Mesendoderm (in vitro differentiated cells): Measurements from ENCODE around the gene BNIP5.
"Not testable (repeated sequence)": the region's sequence is repeated elsewhere in the genome, so short reads cannot be mapped to it uniquely, and the experiment has no call there.

Experiments used
- DNase-seq: peaks from one replicate; pipeline ENCODE4 v3.0.0; 2013
- H2AK5ac ChIP-seq: 2 replicates; pipeline ENCODE4 v1.6.1; 2013; ENCODE audit warnings: low read length, inconsistent platforms
- H2BK120ac ChIP-seq: 2 replicates; pipeline ENCODE4 v1.6.1; 2013; ENCODE audit warnings: low read depth, mild to moderate bottlenecking, low read length, moderate library complexity, mixed read lengths
- H2BK15ac ChIP-seq: replicated peaks from 2 replicates; pipeline ENCODE4 v1.6.1; 2013; ENCODE audit warnings: low read depth, mild to moderate bottlenecking, moderate library complexity
- H2BK5ac ChIP-seq: 2 replicates; pipeline ENCODE4 v1.6.1; 2013; ENCODE audit warnings: low read length, inconsistent platforms
- H3K18ac ChIP-seq: 2 replicates; pipeline ENCODE4 v1.6.1; 2013; ENCODE audit warnings: mild to moderate bottlenecking, low read length, mixed read lengths
- H3K23ac ChIP-seq: one replicate; pipeline ENCODE4 v1.6.1; 2013; ENCODE audit warnings: low read length
- H3K27ac ChIP-seq: 2 replicates; pipeline ENCODE4 v1.5.1; 2013; ENCODE audit warnings: low read depth, mild to moderate bottlenecking, inconsistent platforms, low read length, moderate library complexity
- H3K27me3 ChIP-seq: 2 replicates; pipeline ENCODE4 v1.6.1; 2013; ENCODE audit warnings: low read length, control low read depth, mild to moderate bottlenecking, inconsistent platforms; ENCODE audit not compliant: insufficient read depth, poor library complexity
- H3K36me3 ChIP-seq: 2 replicates; pipeline ENCODE4 v1.6.1; 2013; ENCODE audit warnings: low read length, inconsistent platforms; ENCODE audit not compliant: control insufficient read depth, insufficient read depth
- H3K4ac ChIP-seq: one replicate; pipeline ENCODE4 v1.6.1; 2013; ENCODE audit warnings: low read depth, mild to moderate bottlenecking, low read length, moderate library complexity
- H3K4me1 ChIP-seq: 2 replicates; pipeline ENCODE4 v1.6.1; 2013; ENCODE audit warnings: low read depth, low read length, inconsistent platforms; ENCODE audit not compliant: control insufficient read depth
- H3K4me2 ChIP-seq: 2 replicates; pipeline ENCODE4 v1.6.1; 2013; ENCODE audit warnings: low read length
- H3K4me3 ChIP-seq: 2 replicates; pipeline ENCODE4 v1.5.1; 2013; ENCODE audit warnings: mild to moderate bottlenecking, low read length
- H3K56ac ChIP-seq: one replicate; pipeline ENCODE4 v1.6.1; 2013; ENCODE audit warnings: low read length
- H3K79me1 ChIP-seq: 2 replicates; pipeline ENCODE4 v1.6.1; 2013; ENCODE audit warnings: low read length, inconsistent platforms
- H3K79me2 ChIP-seq: 2 replicates; pipeline ENCODE4 v1.6.1; 2013; ENCODE audit warnings: mild to moderate bottlenecking, low read length; ENCODE audit not compliant: control insufficient read depth, insufficient read depth
- H3K9ac ChIP-seq: 2 replicates; pipeline ENCODE4 v1.6.1; 2013; ENCODE audit warnings: low read length, inconsistent platforms
- H4K5ac ChIP-seq: one replicate; pipeline ENCODE4 v1.6.1; 2013; ENCODE audit warnings: low read length
- H4K8ac ChIP-seq: one replicate; pipeline ENCODE4 v1.6.1; 2013; ENCODE audit warnings: low read depth, mild to moderate bottlenecking, control low read depth, low read length, moderate library complexity
- WGBS: extraction: QIAGEN DNeasy Blood & Tissue Kit; methylation state at CpG from one replicate; pipeline ENCODE4 v1.1.7; 2013; ENCODE audit warnings: low lambda C conversion rate, missing lambda C conversion rate; ENCODE audit not compliant: insufficient coverage; ENCODE audit errors: extremely low coverage; 5-methylcytosine and 5-hydroxymethylcytosine counted together

Gene BNIP5

GRCh38 chr6:36364061-36364635 lies 27.5 kb upstream of the BNIP5 start:
- H3K4me2 ChIP-seq, H4K8ac ChIP-seq, H3K27ac ChIP-seq, H3K36me3 ChIP-seq, H4K5ac ChIP-seq, H3K23ac ChIP-seq, H3K4me1 ChIP-seq, H3K56ac ChIP-seq, H3K9ac ChIP-seq, H3K18ac ChIP-seq, H3K79me1 ChIP-seq, H2AK5ac ChIP-seq, H3K4me3 ChIP-seq, H3K4ac ChIP-seq, H3K79me2 ChIP-seq, DNase-seq, H2BK120ac ChIP-seq, H2BK15ac ChIP-seq, H3K27me3 ChIP-seq, H2BK5ac ChIP-seq: not testable (repeated sequence)
- no CpG with 5 or more reads among the region's 34 CpGs for WGBS

DNA sequence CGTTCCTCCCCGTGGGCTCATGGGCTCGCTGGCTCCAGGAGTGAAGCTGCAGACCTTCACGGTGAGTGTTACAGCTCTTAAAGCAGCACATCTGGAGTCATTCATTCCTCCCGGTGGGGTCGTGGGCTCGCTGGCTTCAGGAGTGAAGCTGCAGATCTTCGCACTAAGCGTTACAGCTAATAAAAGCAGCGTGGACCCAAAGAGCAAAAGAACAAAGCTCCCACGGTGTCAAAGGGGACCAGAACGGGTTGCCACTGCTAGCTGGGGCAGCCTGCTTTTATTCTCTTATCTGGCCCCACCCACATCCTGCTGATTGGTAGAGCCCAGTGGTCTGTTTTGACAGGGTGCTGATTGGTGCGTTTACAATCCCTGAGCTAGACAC lies 26.7 kb upstream of the BNIP5 start:
- WGBS = no CpG with 5 or more reads among the region's 13 CpGs
- DNase-seq, H3K4me1 ChIP-seq, H3K36me3 ChIP-seq, H2AK5ac ChIP-seq, H3K9ac ChIP-seq, H3K4me2 ChIP-seq, H3K4ac ChIP-seq, H2BK120ac ChIP-seq, H2BK5ac ChIP-seq, H3K23ac ChIP-seq, H3K56ac ChIP-seq, H3K18ac ChIP-seq, H3K79me1 ChIP-seq, H4K5ac ChIP-seq, H3K4me3 ChIP-seq, H3K79me2 ChIP-seq, H2BK15ac ChIP-seq, H4K8ac ChIP-seq, H3K27me3 ChIP-seq, H3K27ac ChIP-seq: not testable (repeated sequence)

- Histone ChIP-seq H2BK15ac (no peak overlapping the region), H3K18ac (no peak overlapping the region), H3K79me1 (no peaks in the 10 kb centered on the region), H3K4me1 (no peaks in the 10 kb centered on the region), H2BK5ac (no peak overlapping the region), H2AK5ac (no peak overlapping the region), H3K9ac (no peak overlapping the region), H3K4me3 (no peak overlapping the region), H4K8ac (no peak overlapping the region), H3K79me2 (no peaks in the 10 kb centered on the region), H3K4me2 (no peak overlapping the region), H3K27ac (no peak overlapping the region), H3K27me3 (no peaks in the 10 kb centered on the region), H3K4ac (no peak overlapping the region), H3K56ac (no peak overlapping the region), H3K23ac (no peak overlapping the region), H3K36me3 (no peaks in the 10 kb centered on the region), H2BK120ac (no peak overlapping the region), H4K5ac (no peak overlapping the region)
- DNase-seq = no peak
- no CpG with 5 or more reads among the region's 25 CpGs for WGBS
Observed at GRCh38 chr6:36362551-36363370, 26.1 kb upstream of the BNIP5 start.

DNA sequence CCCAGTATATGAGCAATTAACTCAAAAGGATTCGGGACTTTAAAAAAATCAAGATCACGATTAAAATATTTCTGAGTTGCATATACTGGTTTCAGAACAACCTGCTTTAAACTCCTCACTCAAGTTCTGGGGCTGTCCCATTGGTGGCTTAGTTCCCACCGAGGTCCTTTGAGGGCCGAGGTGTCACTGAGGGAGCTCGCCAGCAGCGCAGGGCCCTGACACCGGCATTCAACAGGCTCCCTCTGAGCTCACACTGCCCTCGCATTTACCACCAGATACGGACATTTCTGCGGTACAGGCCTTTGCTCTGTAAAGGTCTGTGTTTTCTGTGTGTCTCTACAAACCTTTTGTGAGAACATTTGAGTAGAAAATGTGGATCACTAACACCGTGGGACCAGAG lies 24.4 kb upstream of the BNIP5 start:
- no peaks in the 10 kb centered on the region for H3K36me3 ChIP-seq
- no peak overlapping the region for H3K27ac ChIP-seq
- no CpG with 5 or more reads among the region's 11 CpGs for WGBS
- H3K18ac ChIP-seq = no peak overlapping the region
- H2AK5ac ChIP-seq = no peak overlapping the region
- no peak overlapping the region for H3K4me3 ChIP-seq
- H3K27me3 ChIP-seq = no peaks in the 10 kb centered on the region
- no peak overlapping the region for H3K4ac ChIP-seq
- DNase-seq = no peak
- H3K4me2 ChIP-seq = no peak overlapping the region
- H3K79me1 ChIP-seq = no peaks in the 10 kb centered on the region
- H3K56ac ChIP-seq = no peak overlapping the region
- no peaks in the 10 kb centered on the region for H3K79me2 ChIP-seq
- no peak overlapping the region for H3K9ac ChIP-seq
- no peak overlapping the region for H2BK120ac ChIP-seq
- H2BK15ac ChIP-seq = no peak overlapping the region
- H4K8ac ChIP-seq = no peak overlapping the region
- H3K4me1 ChIP-seq = no peaks in the 10 kb centered on the region
- no peak overlapping the region for H3K23ac ChIP-seq
- H2BK5ac ChIP-seq = no peak overlapping the region
- no peak overlapping the region for H4K5ac ChIP-seq

GRCh38 chr6:36360241-36361054 lies 23.8 kb upstream of the BNIP5 start:
- Histone ChIP-seq H2BK120ac (no peak overlapping the region), H3K36me3 (no peaks in the 10 kb centered on the region), H4K8ac (no peak overlapping the region), H3K27me3 (no peaks in the 10 kb centered on the region), H3K18ac (no peak overlapping the region), H2AK5ac (no peak overlapping the region), H2BK15ac (no peak overlapping the region), H3K4me2 (no peak overlapping the region), H3K56ac (peak overlapping the region; percentile 77), H3K4me1 (no peaks in the 10 kb centered on the region), H3K4ac (no peak overlapping the region), H3K79me1 (no peaks in the 10 kb centered on the region), H3K23ac (no peak overlapping the region), H3K9ac (peak overlapping the region; percentile 35), H3K4me3 (no peak overlapping the region), H3K27ac (no peak overlapping the region), H3K79me2 (no peaks in the 10 kb centered on the region), H4K5ac (no peak overlapping the region), H2BK5ac (no peak overlapping the region)
- no CpG with 5 or more reads among the region's 10 CpGs for WGBS
- peak; percentile 83 for DNase-seq
